ENCODE data around the gene MEF2C.
A peak's percentile ranks its signal among the peaks of the same experiment; 100 is the strongest.

MEF2C gene

GRCh38 chr5:88829054-88829453 lies 53.9 kb downstream of the MEF2C start:
- peak; percentile 31 for DNase-seq (ENCODE audit: low spot score)

GRCh38 chr5:88827997-88828396 lies 55.0 kb downstream of the MEF2C start:
- DNase-seq (ENCODE audit: low spot score) = no peak

- DNase-seq (ENCODE audit: low spot score) = peak; percentile 66
These were observed 56.1 kb downstream of the MEF2C start for GRCh38 chr5:88826646-88827585.

- no peak for DNase-seq (ENCODE audit: low spot score)
These were observed 57.2 kb downstream of the MEF2C start for GRCh38 chr5:88825584-88826315.

GRCh38 chr5:88824892-88825583 lies 57.9 kb downstream of the MEF2C start:
- no peak for DNase-seq (ENCODE audit: low spot score)

- no peak for DNase-seq (ENCODE audit: low spot score)
These were observed 58.8 kb downstream of the MEF2C start for GRCh38 chr5:88824141-88824540.

- DNase-seq (ENCODE audit: low spot score) = no peak
These were observed 59.8 kb downstream of the MEF2C start for GRCh38 chr5:88823201-88823600.

GRCh38 chr5:88821161-88821560 lies 61.8 kb downstream of the MEF2C start:
- DNase-seq (ENCODE audit: low spot score) = no peak

- DNase-seq (ENCODE audit: low spot score) = no peak
These were observed 62.4 kb downstream of the MEF2C start for GRCh38 chr5:88820581-88820980.

GRCh38 chr5:88819301-88819999 lies 63.5 kb downstream of the MEF2C start:
- DNase-seq (ENCODE audit: low spot score) = no peak

- DNase-seq (ENCODE audit: low spot score) = no peak
These were observed 64.7 kb downstream of the MEF2C start for GRCh38 chr5:88818296-88818695.

- no peak for DNase-seq (ENCODE audit: low spot score)
These were observed 66.8 kb downstream of the MEF2C start for GRCh38 chr5:88816195-88816594.

GRCh38 chr5:88815050-88815789 lies 67.8 kb downstream of the MEF2C start:
- no peak for DNase-seq (ENCODE audit: low spot score)

- peak; percentile 42 for DNase-seq (ENCODE audit: low spot score)
These were observed 69.0 kb downstream of the MEF2C start for GRCh38 chr5:88813805-88814575.

- no peak for DNase-seq (ENCODE audit: low spot score)
These were observed 69.7 kb downstream of the MEF2C start for GRCh38 chr5:88813244-88813643.

GRCh38 chr5:88808153-88808552 lies 74.8 kb downstream of the MEF2C start:
- no peak for DNase-seq (ENCODE audit: low spot score)

- no peak for DNase-seq (ENCODE audit: low spot score)
These were observed 75.7 kb downstream of the MEF2C start for GRCh38 chr5:88807327-88807726.

GRCh38 chr5:88806338-88806737 lies 76.6 kb downstream of the MEF2C start:
- no peak for DNase-seq (ENCODE audit: low spot score)

- no peak for DNase-seq (ENCODE audit: low spot score)
These were observed 77.7 kb downstream of the MEF2C start for GRCh38 chr5:88805151-88805784.

GRCh38 chr5:88804444-88804843 lies 78.5 kb downstream of the MEF2C start:
- DNase-seq (ENCODE audit: low spot score) = no peak
